IMR-90 (cell line): Measurements from ENCODE around the gene MOB2.

Experiments
- CEBPB ChIP-seq: IDR thresholded peaks from 2 replicates; pipeline ENCODE4 v1.6.1; 2012; ENCODE audit warnings: low read depth, low read length, improper control_type of control experiment
- CTCF ChIP-seq: conservative IDR thresholded peaks from 2 replicates; pipeline ENCODE4 v1.5.1; 2012; ENCODE audit warnings: mild to moderate bottlenecking, low read depth, low read length, improper control_type of control experiment
- ELK1 ChIP-seq: fragments of 150-350 bp; IDR thresholded peaks from 2 replicates; pipeline ENCODE4 v1.6.1; 2016; ENCODE audit warnings: low read depth, mild to moderate bottlenecking, low read length, moderate library complexity, borderline replicate concordance
- FOS ChIP-seq: fragments of 150-350 bp; IDR thresholded peaks from 2 replicates; pipeline ENCODE4 v1.6.1; 2016; ENCODE audit warnings: low read depth, low read length
- MXI1 ChIP-seq: IDR thresholded peaks from 2 replicates; pipeline ENCODE4 v1.6.1; 2012; ENCODE audit warnings: low read depth, mild to moderate bottlenecking, low read length, moderate library complexity, borderline replicate concordance
- NFE2L2 ChIP-seq: fragments of 150-350 bp; IDR thresholded peaks from 2 replicates; pipeline ENCODE4 v1.6.1; 2016; ENCODE audit warnings: low read depth, mild to moderate bottlenecking, low read length
- POLR2A ChIP-seq: IDR thresholded peaks from 2 replicates; pipeline ENCODE4 v1.6.1; 2012; ENCODE audit warnings: mild to moderate bottlenecking, low read depth, low read length
- RAD21 ChIP-seq: IDR thresholded peaks from 2 replicates; pipeline ENCODE4 v1.6.1; 2012; ENCODE audit warnings: low read length, improper control_type of control experiment
- RFX5 ChIP-seq: IDR thresholded peaks from 2 replicates; pipeline ENCODE4 v1.8.0; 2012; ENCODE audit warnings: low read depth, mild to moderate bottlenecking, low read length, moderate library complexity

GRCh38 chr11:1501421-1502167 is 15.0 kb upstream of the MOB2 start:
- TF ChIP-seq CTCF (no peak), NFE2L2 (no peak), POLR2A (no peak), ELK1 (no peak), RAD21 (no peak), CEBPB (no peak), RFX5 (no peak), FOS (no peak), MXI1 (no peak)
